ENCODE data around the gene DNAAF2.
A peak's percentile ranks its signal among the peaks of the same experiment; 100 is the strongest.

The DNAAF2 gene

GRCh38 chr14:49598485-49599300 lies 36.4 kb downstream of the DNAAF2 start, which contains the start of gene LRR1:
TSS of gene LRR1 (plus strand) at chr14:49598940. CDS start at chr14:49599021, 81 bp downstream.
- TF ChIP-seq CTCF (IDR thresholded peaks at IDR 0.05; ENCODE audit: low read depth, low read length, poor library complexity, severe bottlenecking) (peak; percentile 19), EZH2phosphoT487 (IDR thresholded peaks at IDR 0.05; ENCODE audit: borderline replicate concordance, low read length) (no peak)
- H4K20me1 ChIP-seq (ENCODE audit: control insufficient read depth, insufficient read depth, low read depth, low read length): 0 out of 2 replicates have a peak, but pooled peaks cover 4% of the 10 kb centered on the region
- H3K79me2 ChIP-seq (ENCODE audit: control insufficient read depth, low read length): peaks cover 79% of the 10 kb centered on the region
- H3F3A ChIP-seq (ENCODE audit: control insufficient read depth, insufficient read depth): peaks cover 24% of the 10 kb centered on the region
- peak within 1 kb of the TSS; percentile 64 for H3K4me2 ChIP-seq (ENCODE audit: low read length)
- H3K4me1 ChIP-seq (ENCODE audit: control insufficient read depth, low read length): peaks cover 38% of the 10 kb centered on the region
- no peaks in the 10 kb centered on the region for H3K9me3 ChIP-seq (ENCODE audit: control insufficient read depth, insufficient read depth, low read length)
- H3K9me2 ChIP-seq (replicated peaks; ENCODE audit: control insufficient read depth, low read length): no peaks in the 10 kb centered on the region
- H3K27ac ChIP-seq (ENCODE audit: low read depth, low read length): peak within 1 kb of the TSS; percentile 88
- H3K27me3 ChIP-seq (ENCODE audit: control insufficient read depth, low read length): no peaks in the 10 kb centered on the region
- peaks cover 43% of the 10 kb centered on the region for H3K36me3 ChIP-seq (ENCODE audit: control insufficient read depth, low read length)
- H3K4me3 ChIP-seq (ENCODE audit: low read length): peak within 1 kb of the TSS; percentile 90

GRCh38 chr14:49598189-49598484 lies 36.9 kb downstream of the DNAAF2 start:
- Histone ChIP-seq H3K79me2 (ENCODE audit: control insufficient read depth, low read length) (peaks cover 79% of the 10 kb centered on the region), H4K20me1 (ENCODE audit: control insufficient read depth, insufficient read depth, low read depth, low read length) (0 out of 2 replicates have a peak, but pooled peaks cover 4% of the 10 kb centered on the region), H3K4me2 (ENCODE audit: low read length) (peak overlapping the region; percentile 63), H3K27ac (ENCODE audit: low read depth, low read length) (peak overlapping the region; percentile 88), H3K9me2 (replicated peaks; ENCODE audit: control insufficient read depth, low read length) (no peaks in the 10 kb centered on the region), H3K9me3 (ENCODE audit: control insufficient read depth, insufficient read depth, low read length) (no peaks in the 10 kb centered on the region), H3F3A (ENCODE audit: control insufficient read depth, insufficient read depth) (peaks cover 25% of the 10 kb centered on the region), H3K4me3 (ENCODE audit: low read length) (peak overlapping the region; percentile 90), H3K4me1 (ENCODE audit: control insufficient read depth, low read length) (peaks cover 44% of the 10 kb centered on the region), H3K36me3 (ENCODE audit: control insufficient read depth, low read length) (peaks cover 39% of the 10 kb centered on the region), H3K27me3 (ENCODE audit: control insufficient read depth, low read length) (no peaks in the 10 kb centered on the region)
- TF ChIP-seq EZH2phosphoT487 (IDR thresholded peaks at IDR 0.05; ENCODE audit: borderline replicate concordance, low read length) (no peak), CTCF (IDR thresholded peaks at IDR 0.05; ENCODE audit: low read depth, low read length, poor library complexity, severe bottlenecking) (no peak)

- peaks cover 25% of the 10 kb centered on the region for H3F3A ChIP-seq (ENCODE audit: control insufficient read depth, insufficient read depth)
- no peaks in the 10 kb centered on the region for H3K9me2 ChIP-seq (replicated peaks; ENCODE audit: control insufficient read depth, low read length)
- TF ChIP-seq CTCF (IDR thresholded peaks at IDR 0.05; ENCODE audit: low read depth, low read length, poor library complexity, severe bottlenecking) (no peak), EZH2phosphoT487 (IDR thresholded peaks at IDR 0.05; ENCODE audit: borderline replicate concordance, low read length) (no peak)
- H3K9me3 ChIP-seq (ENCODE audit: control insufficient read depth, insufficient read depth, low read length): no peaks in the 10 kb centered on the region
- H4K20me1 ChIP-seq (ENCODE audit: control insufficient read depth, insufficient read depth, low read depth, low read length): no peaks in the 10 kb centered on the region
- peaks cover 42% of the 10 kb centered on the region for H3K4me1 ChIP-seq (ENCODE audit: control insufficient read depth, low read length)
- no peaks in the 10 kb centered on the region for H3K27me3 ChIP-seq (ENCODE audit: control insufficient read depth, low read length)
- H3K4me2 ChIP-seq (ENCODE audit: low read length): peak overlapping the region; percentile 63
- peak overlapping the region; percentile 88 for H3K27ac ChIP-seq (ENCODE audit: low read depth, low read length)
- peaks cover 50% of the 10 kb centered on the region for H3K79me2 ChIP-seq (ENCODE audit: control insufficient read depth, low read length)
- H3K4me3 ChIP-seq (ENCODE audit: low read length): peak overlapping the region; percentile 53
- peaks cover 17% of the 10 kb centered on the region for H3K36me3 ChIP-seq (ENCODE audit: control insufficient read depth, low read length)
These were observed 40.5 kb downstream of the DNAAF2 start for GRCh38 chr14:49594347-49595091.
